ENCODE measurements around the gene LRRN3.

- TF ChIP-seq CSRNP3 (CRISPR knock-in tag; IDR thresholded peaks at IDR 0.05) (no peak), TCF4 (CRISPR knock-in tag; IDR thresholded peaks at IDR 0.05; ENCODE audit: borderline replicate concordance) (no peak), ISL1 (CRISPR knock-in tag; IDR thresholded peaks at IDR 0.05) (no peak)
Measured at GRCh38 chr7:111081546-111082267, 9.2 kb upstream of the LRRN3 start.

Measured in SK-N-SH treated with all-trans-retinoic acid at 6 μM for 48 hours (cell line).